SU-DHL-6 (cell line): Measurements from ENCODE around the gene AHSG.

Experiments used
- CTCF ChIP-seq: fragments of 200-600 bp; sonication (generic); IDR thresholded peaks from one replicate; pipeline ENCODE4 v1.5.1; 2017; ENCODE audit warnings: antibody characterized with exemption, mild to moderate bottlenecking, low read length, moderate library complexity; ENCODE audit not compliant: insufficient read depth, poor library complexity, severe bottlenecking
- EZH2phosphoT487 ChIP-seq: fragments of 200-600 bp; sonication (generic), shearing (Covaris generic); conservative IDR thresholded peaks from 2 replicates; pipeline ENCODE4 v1.6.1; 2018; ENCODE audit warnings: mild to moderate bottlenecking, antibody characterized with exemption, low read length, moderate library complexity, mixed read lengths

GRCh38 chr3:186603159-186603558 lies 9.7 kb upstream of the AHSG start:
- TF ChIP-seq CTCF (no peak), EZH2phosphoT487 (no peak)
